Trophoblast cell (in vitro differentiated cells and primary cell): ENCODE results near the gene INO80.

ENCODE experiments used
- DNase-seq, 2 donors: peaks; one replicate each; pipeline ENCODE4 v3.0.0-alpha.2; 2016
- H2AFZ ChIP-seq: 2 replicates; pipeline ENCODE4 v1.6.1; 2013; ENCODE audit warnings: low read length, moderate library complexity, mild to moderate bottlenecking; ENCODE audit not compliant: insufficient read depth, poor library complexity
- H2AK5ac ChIP-seq: 2 replicates; pipeline ENCODE4 v1.6.1; 2013; ENCODE audit warnings: mild to moderate bottlenecking, low read length
- H2BK120ac ChIP-seq: 2 replicates; pipeline ENCODE4 v1.6.1; 2013; ENCODE audit warnings: low read length, mild to moderate bottlenecking, moderate library complexity; ENCODE audit not compliant: insufficient read depth, poor library complexity
- H2BK12ac ChIP-seq: 2 replicates; pipeline ENCODE4 v1.6.1; 2013; ENCODE audit warnings: mild to moderate bottlenecking, low read length, moderate library complexity
- H2BK5ac ChIP-seq: 2 replicates; pipeline ENCODE4 v1.6.1; 2013; ENCODE audit warnings: low read length, low read depth, moderate library complexity, mild to moderate bottlenecking; ENCODE audit not compliant: poor library complexity
- H3K14ac ChIP-seq: 2 replicates; pipeline ENCODE4 v1.6.1; 2013; ENCODE audit warnings: mild to moderate bottlenecking, low read length
- H3K18ac ChIP-seq: 2 replicates; pipeline ENCODE4 v1.6.1; 2013; ENCODE audit warnings: mild to moderate bottlenecking, low read length
- H3K23ac ChIP-seq: 2 replicates; pipeline ENCODE4 v1.6.1; 2013; ENCODE audit warnings: low read length
- H3K27ac ChIP-seq: 2 replicates; pipeline ENCODE4 v1.5.1; 2013; ENCODE audit warnings: low read depth, mild to moderate bottlenecking, inconsistent platforms, low read length, moderate library complexity
- H3K27me3 ChIP-seq: 2 replicates; pipeline ENCODE4 v1.6.1; 2013; ENCODE audit warnings: inconsistent platforms, mild to moderate bottlenecking, low read length, moderate library complexity; ENCODE audit not compliant: insufficient read depth
- H3K36me3 ChIP-seq, 2 experiments: 1 replicate in 1 of 2; 2 replicates in 1 of 2; pipeline ENCODE4 v1.6.1; 2013; ENCODE audit warnings: low read length in 2 of 2, mild to moderate bottlenecking in 2 of 2, moderate library complexity in 1 of 2; ENCODE audit not compliant: insufficient read depth in 2 of 2, control insufficient read depth in 1 of 2
- H3K4ac ChIP-seq: 2 replicates; pipeline ENCODE4 v1.6.1; 2013; ENCODE audit warnings: low read depth, mild to moderate bottlenecking, low read length, moderate library complexity
- H3K4me1 ChIP-seq, 2 experiments: 1 replicate in 1 of 2; 2 replicates in 1 of 2; pipeline ENCODE4 v1.6.1; 2013; ENCODE audit warnings: low read length in 2 of 2, mild to moderate bottlenecking in 2 of 2, moderate library complexity in 1 of 2; ENCODE audit not compliant: insufficient read depth in 2 of 2, control insufficient read depth in 1 of 2
- H3K4me2 ChIP-seq: 2 replicates; pipeline ENCODE4 v1.6.1; 2013; ENCODE audit warnings: inconsistent platforms, mild to moderate bottlenecking, low read length, moderate library complexity
- H3K4me3 ChIP-seq: 2 replicates; pipeline ENCODE4 v1.5.1; 2013; ENCODE audit warnings: mild to moderate bottlenecking, low read depth, low read length, inconsistent platforms
- H3K79me1 ChIP-seq: one replicate; pipeline ENCODE4 v1.6.1; 2013; ENCODE audit warnings: low read length
- H3K79me2 ChIP-seq: 2 replicates; pipeline ENCODE4 v1.6.1; 2013; ENCODE audit warnings: low read length, mild to moderate bottlenecking; ENCODE audit not compliant: control insufficient read depth, insufficient read depth, poor library complexity
- H3K9ac ChIP-seq: 2 replicates; pipeline ENCODE4 v1.6.1; 2013; ENCODE audit warnings: mild to moderate bottlenecking, low read length
- H3K9me3 ChIP-seq: 2 replicates; pipeline ENCODE4 v1.6.1; 2013; ENCODE audit warnings: low read depth, mild to moderate bottlenecking, control low read depth, inconsistent platforms, low read length; ENCODE audit not compliant: insufficient read depth
- H4K12ac ChIP-seq: 2 replicates; pipeline ENCODE4 v1.6.1; 2013; ENCODE audit warnings: low read depth, mild to moderate bottlenecking, low read length, moderate library complexity
- H4K8ac ChIP-seq: 2 replicates; pipeline ENCODE4 v1.6.1; 2013; ENCODE audit warnings: low read depth, mild to moderate bottlenecking, low read length, moderate library complexity
- H4K91ac ChIP-seq: one replicate; pipeline ENCODE4 v1.6.1; 2013; ENCODE audit warnings: low read depth, mild to moderate bottlenecking, low read length, moderate library complexity
- WGBS: extraction: QIAGEN DNeasy Blood & Tissue Kit; methylation state at CpG from one replicate; pipeline ENCODE4 v1.1.7; 2013; ENCODE audit warnings: missing lambda C conversion rate; ENCODE audit not compliant: insufficient read length, insufficient coverage; ENCODE audit errors: extremely low coverage; 5-methylcytosine and 5-hydroxymethylcytosine counted together

The INO80 gene

GRCh38 chr15:40957041-40957555, 159.0 kb downstream of the INO80 start:
- no peak overlapping the region for H4K91ac ChIP-seq
- no peaks in the 10 kb centered on the region for H3K36me3 ChIP-seq
- H3K23ac ChIP-seq = no peak overlapping the region
- H3K4me3 ChIP-seq = no peak overlapping the region
- no peak overlapping the region for H2AK5ac ChIP-seq
- no peak overlapping the region for H2BK5ac ChIP-seq
- DNase-seq = no peak
- peaks cover 8% of the 10 kb centered on the region for H3K79me1 ChIP-seq
- no peak overlapping the region for H3K4me2 ChIP-seq
- no peak overlapping the region for H2BK12ac ChIP-seq
- H3K27me3 ChIP-seq = no peaks in the 10 kb centered on the region
- no peaks in the 10 kb centered on the region for H3K9me3 ChIP-seq
- no peak overlapping the region for H3K18ac ChIP-seq
- H3K79me2 ChIP-seq = peaks cover 7% of the 10 kb centered on the region
- no peak overlapping the region for H3K9ac ChIP-seq
- H2BK120ac ChIP-seq = no peak overlapping the region
- H2AFZ ChIP-seq = no peak overlapping the region
- H3K4me1 ChIP-seq = peaks cover 5 to 12% of the 10 kb centered on the region in 2 experiments
- H3K27ac ChIP-seq = no peak overlapping the region
- H4K12ac ChIP-seq = no peak overlapping the region
- no CpG with 5 or more reads among the region's 4 CpGs for WGBS
- no peak overlapping the region for H4K8ac ChIP-seq
- H3K14ac ChIP-seq = no peak overlapping the region
- no peak overlapping the region for H3K4ac ChIP-seq

GRCh38 chr15:40956541-40956982, 159.5 kb downstream of the INO80 start:
- Histone ChIP-seq H3K9me3 (no peaks in the 10 kb centered on the region), H4K8ac (no peak overlapping the region), H3K79me2 (peaks cover 7% of the 10 kb centered on the region), H3K4ac (no peak overlapping the region), H4K91ac (no peak overlapping the region), H3K23ac (no peak overlapping the region), H2AFZ (no peak overlapping the region), H4K12ac (no peak overlapping the region), H2BK5ac (no peak overlapping the region), H3K27ac (no peak overlapping the region), H3K27me3 (no peaks in the 10 kb centered on the region), H2AK5ac (no peak overlapping the region), H3K79me1 (peaks cover 8% of the 10 kb centered on the region), H3K9ac (no peak overlapping the region), H3K36me3 (no peaks in the 10 kb centered on the region), H3K18ac (no peak overlapping the region), H2BK12ac (no peak overlapping the region), H3K4me1 (peaks cover 5 to 12% of the 10 kb centered on the region in 2 experiments), H3K14ac (no peak overlapping the region), H3K4me2 (no peak overlapping the region), H2BK120ac (no peak overlapping the region), H3K4me3 (no peak overlapping the region)
- no peak for DNase-seq
- WGBS = no CpG with 5 or more reads among the region's 3 CpGs

GRCh38 chr15:40955930-40956540, 160.0 kb downstream of the INO80 start:
- Histone ChIP-seq H3K4me3 (no peak overlapping the region), H3K9me3 (no peaks in the 10 kb centered on the region), H3K9ac (no peak overlapping the region), H2BK120ac (no peak overlapping the region), H3K36me3 (no peaks in the 10 kb centered on the region), H3K14ac (no peak overlapping the region), H2AFZ (no peak overlapping the region), H3K79me1 (peaks cover 8% of the 10 kb centered on the region), H4K91ac (no peak overlapping the region), H2BK12ac (no peak overlapping the region), H4K8ac (no peak overlapping the region), H3K4me2 (no peak overlapping the region), H3K4me1 (peaks cover 5 to 12% of the 10 kb centered on the region in 2 experiments), H3K79me2 (peaks cover 7% of the 10 kb centered on the region), H4K12ac (no peak overlapping the region), H3K18ac (no peak overlapping the region), H3K27ac (no peak overlapping the region), H3K27me3 (no peaks in the 10 kb centered on the region), H2BK5ac (no peak overlapping the region), H3K4ac (no peak overlapping the region), H3K23ac (no peak overlapping the region), H2AK5ac (no peak overlapping the region)
- WGBS = no CpG with 5 or more reads among the region's 3 CpGs
- DNase-seq = no peak

GRCh38 chr15:40955141-40955903, 160.8 kb downstream of the INO80 start:
- Histone ChIP-seq H3K27ac (no peak overlapping the region), H3K9me3 (no peaks in the 10 kb centered on the region), H2BK120ac (no peak overlapping the region), H2AK5ac (no peak overlapping the region), H3K23ac (no peak overlapping the region), H3K79me1 (peaks cover 8% of the 10 kb centered on the region), H3K4me3 (no peak overlapping the region), H2BK5ac (no peak overlapping the region), H4K8ac (no peak overlapping the region), H3K14ac (no peak overlapping the region), H4K12ac (no peak overlapping the region), H3K4me1 (peaks cover 5 to 12% of the 10 kb centered on the region in 2 experiments), H3K27me3 (no peaks in the 10 kb centered on the region), H2AFZ (no peak overlapping the region), H3K4ac (no peak overlapping the region), H3K9ac (no peak overlapping the region), H3K79me2 (peaks cover 7% of the 10 kb centered on the region), H3K18ac (no peak overlapping the region), H3K36me3 (no peaks in the 10 kb centered on the region), H4K91ac (no peak overlapping the region), H2BK12ac (no peak overlapping the region), H3K4me2 (no peak overlapping the region)
- no peak for DNase-seq
- no CpG with 5 or more reads among the region's 20 CpGs for WGBS
